Posterior vena cava (tissue), 2 donors: ENCODE measurements around the gene KCNH5. TPM values are rescaled to one million over a fixed set of nuclear protein-coding genes. Genes with fewer than 3 reads are reported as not detected.
A peak's percentile ranks its signal among the peaks of the same experiment; 100 is the strongest.

Experiments
- DNase-seq: peaks from one replicate; pipeline ENCODE4 v3.0.0-alpha.2; 2020; ENCODE audit warnings: low spot score
- intact Hi-C, 2 donors: fragments of 100-400 bp; cut with DNase I; formaldehyde crosslinking; loops; one replicate each; pipeline versions ENCODE4 v1.14.1 to v1.14.2; 2022 to 2023
- long read RNA-seq, 2 donors: library from polyadenylated mRNA; unstranded; transcript quantifications; one replicate each; pipeline ENCODE4 v2.0.0, GENCODE V29; 2020 to 2021
- total RNA-seq, 2 donors: library from RNA; stranded (reverse); fragmentation: NEBNext Ultra II Directional; extraction: Animal tissue kit (Norgen Biotek cat#: 25700); gene quantifications; one replicate each; pipeline ENCODE4 v1.2.1, GENCODE V29; 2021
- donor health status: DM: yes; HTN: yes; CAD: no.
- donor health status: DM: yes; HTN: yes; CAD: no.

The KCNH5 gene, protein sequence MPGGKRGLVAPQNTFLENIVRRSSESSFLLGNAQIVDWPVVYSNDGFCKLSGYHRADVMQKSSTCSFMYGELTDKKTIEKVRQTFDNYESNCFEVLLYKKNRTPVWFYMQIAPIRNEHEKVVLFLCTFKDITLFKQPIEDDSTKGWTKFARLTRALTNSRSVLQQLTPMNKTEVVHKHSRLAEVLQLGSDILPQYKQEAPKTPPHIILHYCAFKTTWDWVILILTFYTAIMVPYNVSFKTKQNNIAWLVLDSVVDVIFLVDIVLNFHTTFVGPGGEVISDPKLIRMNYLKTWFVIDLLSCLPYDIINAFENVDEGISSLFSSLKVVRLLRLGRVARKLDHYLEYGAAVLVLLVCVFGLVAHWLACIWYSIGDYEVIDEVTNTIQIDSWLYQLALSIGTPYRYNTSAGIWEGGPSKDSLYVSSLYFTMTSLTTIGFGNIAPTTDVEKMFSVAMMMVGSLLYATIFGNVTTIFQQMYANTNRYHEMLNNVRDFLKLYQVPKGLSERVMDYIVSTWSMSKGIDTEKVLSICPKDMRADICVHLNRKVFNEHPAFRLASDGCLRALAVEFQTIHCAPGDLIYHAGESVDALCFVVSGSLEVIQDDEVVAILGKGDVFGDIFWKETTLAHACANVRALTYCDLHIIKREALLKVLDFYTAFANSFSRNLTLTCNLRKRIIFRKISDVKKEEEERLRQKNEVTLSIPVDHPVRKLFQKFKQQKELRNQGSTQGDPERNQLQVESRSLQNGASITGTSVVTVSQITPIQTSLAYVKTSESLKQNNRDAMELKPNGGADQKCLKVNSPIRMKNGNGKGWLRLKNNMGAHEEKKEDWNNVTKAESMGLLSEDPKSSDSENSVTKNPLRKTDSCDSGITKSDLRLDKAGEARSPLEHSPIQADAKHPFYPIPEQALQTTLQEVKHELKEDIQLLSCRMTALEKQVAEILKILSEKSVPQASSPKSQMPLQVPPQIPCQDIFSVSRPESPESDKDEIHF
- total RNA-seq = not detected
- long read RNA-seq, donor 1 = 0 reads
- long read RNA-seq, donor 2 = 0 reads

DNA sequence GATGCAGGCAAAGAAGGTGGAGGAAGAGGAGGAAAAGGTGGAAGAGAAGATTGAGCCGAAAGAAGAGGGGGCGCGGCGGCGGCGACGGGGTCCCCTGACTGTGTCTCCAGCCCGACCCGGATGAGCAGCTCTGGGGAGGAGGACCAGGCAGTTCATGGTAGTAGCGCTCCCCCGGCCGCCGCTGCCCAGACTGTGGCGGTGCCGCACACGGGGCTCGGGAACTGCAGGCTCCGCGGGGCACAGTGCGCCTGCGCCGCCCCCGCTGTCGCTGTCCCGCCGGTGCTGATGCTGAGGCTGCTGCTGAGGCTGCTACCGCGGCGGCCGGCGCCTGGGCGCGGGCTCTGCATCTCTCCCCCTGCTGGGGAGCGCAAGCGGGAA is at the start of gene KCNH5:
TSS of gene KCNH5 (minus strand) at position 225 of the 378 bp plus-strand sequence. CDS start 272 bp downstream, outside the sequence.
- intact Hi-C loops = no loop called here
- DNase-seq = no peak

DNA sequence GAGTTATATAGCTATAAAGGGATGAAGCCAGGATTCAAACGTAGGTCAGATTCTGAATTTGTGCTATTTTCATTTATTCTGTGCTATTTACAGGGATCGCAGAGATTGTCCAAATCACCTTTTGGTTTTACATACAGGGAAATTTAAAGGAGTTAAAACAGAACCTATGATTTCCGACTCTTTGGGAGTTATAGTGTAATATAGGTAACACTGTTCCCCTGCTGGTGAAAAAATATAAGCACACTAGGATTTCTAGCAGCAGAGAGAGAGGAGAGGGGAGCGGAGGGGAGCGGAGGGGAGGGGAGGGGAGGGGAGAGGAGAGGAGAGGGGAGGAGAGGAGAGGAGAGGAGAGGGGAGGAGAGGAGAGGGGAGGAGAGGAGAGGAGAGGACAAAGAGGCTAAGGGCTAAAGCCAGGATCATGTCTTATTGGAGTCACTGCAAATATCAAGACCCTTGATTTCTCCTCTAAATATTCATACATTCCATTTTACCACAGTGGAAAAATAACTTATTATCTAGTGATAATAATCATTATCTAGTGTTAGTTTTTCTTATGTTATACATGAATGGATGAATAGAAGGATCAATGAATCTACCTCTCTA is 46.2 kb upstream of the KCNH5 start:
- DNase-seq = no peak
- intact Hi-C loops = no loop called here

DNA sequence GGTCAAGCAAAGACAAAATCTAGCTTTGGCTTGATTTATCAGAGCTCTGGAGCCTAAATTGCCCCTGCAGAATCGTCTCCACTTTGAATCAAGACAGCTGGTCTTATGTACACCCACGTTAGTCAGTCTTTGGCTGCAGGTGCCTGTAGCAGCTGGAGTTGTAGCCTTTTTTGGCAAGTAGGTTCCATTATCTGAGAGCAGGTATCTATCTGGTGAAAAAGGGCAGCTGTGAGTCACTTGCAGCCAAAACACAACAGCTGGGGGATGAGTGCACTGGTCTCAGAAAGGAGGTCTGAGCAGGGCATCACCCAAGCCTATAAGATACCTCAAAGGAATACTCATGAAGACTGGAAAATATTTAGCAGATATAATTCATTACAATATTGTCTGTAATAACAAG is 43.6 kb upstream of the KCNH5 start:
- intact Hi-C loops = no loop called here
- no peak for DNase-seq

DNA sequence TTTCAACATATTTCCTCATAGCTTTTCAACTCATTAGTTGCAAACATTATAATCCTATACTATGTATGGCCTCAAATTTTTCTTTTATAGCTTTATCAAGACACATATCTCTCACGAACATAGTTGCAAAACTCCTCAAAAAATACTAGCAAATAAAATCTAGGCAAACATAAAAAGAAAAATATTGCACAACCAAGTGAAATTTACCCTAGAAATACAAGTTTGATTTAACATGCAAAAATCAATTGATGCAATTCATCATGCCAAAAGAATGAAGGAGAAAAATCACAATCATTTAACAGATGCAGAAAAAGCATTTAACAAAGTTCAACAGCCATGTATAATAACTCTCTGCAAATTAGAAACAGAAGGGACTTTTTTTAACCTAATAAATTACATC is 33.3 kb upstream of the KCNH5 start:
- DNase-seq = no peak
- intact Hi-C loops = no loop called here

DNA sequence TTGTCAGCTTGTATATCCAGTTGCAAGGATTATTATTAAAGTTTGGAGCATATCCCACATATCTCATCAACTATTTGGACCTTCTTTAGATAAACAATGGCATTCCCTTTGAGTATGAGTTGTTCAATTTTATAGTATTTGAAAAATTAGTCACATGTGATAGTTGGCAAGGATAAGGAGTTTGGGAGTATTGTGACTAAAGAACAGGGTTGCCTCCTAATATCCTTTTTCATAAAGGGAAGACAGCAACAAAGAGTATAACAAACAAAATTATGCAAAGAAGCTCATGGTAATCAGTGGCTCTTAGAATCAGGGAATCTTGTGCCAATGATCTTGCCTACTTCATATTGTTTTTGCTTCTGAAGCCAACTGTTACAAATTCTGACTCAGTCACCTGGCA is 31.2 kb upstream of the KCNH5 start:
- DNase-seq = no peak
- intact Hi-C loops = no loop called here

DNA sequence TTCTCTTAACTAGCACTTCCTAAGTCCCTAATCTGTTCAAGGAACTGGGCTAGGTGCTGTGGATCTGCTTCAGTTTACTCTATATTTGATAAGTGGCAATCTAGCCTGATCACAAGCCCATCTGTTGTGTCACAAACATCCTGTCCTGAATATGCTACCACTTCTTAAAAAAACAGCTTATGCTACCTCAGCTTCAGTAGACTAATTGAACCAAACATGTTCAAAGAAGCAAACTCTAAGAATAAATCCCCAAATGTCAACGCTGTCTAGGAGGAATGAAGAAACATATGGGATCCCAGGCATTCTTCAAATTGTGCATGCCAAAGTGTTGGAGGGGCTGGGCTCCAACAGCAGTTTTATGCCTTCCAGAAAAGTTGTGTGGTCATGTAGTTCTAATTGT is 10.4 kb upstream of the KCNH5 start:
- intact Hi-C loops = no loop called here
- DNase-seq = no peak

DNA sequence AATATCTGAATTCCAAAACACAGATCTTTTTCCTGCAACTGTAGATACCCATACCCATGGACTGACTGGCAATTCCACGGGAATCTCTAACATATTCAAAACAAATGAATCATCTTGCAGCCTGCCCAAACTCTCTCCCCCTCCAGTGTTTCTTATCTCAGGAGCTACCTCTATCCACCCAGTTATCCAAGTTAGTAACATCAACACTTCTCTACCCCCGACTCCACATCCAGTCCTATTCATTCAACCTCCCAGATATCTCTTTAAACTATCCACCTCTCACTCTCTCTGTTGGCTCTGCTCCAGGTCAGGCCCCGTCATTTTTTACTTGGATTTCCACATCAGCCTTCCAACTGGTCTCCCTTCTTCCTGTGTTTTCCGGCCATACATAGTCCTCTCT is 6.7 kb upstream of the KCNH5 start:
- intact Hi-C loops = no loop called here
- no peak for DNase-seq

DNA sequence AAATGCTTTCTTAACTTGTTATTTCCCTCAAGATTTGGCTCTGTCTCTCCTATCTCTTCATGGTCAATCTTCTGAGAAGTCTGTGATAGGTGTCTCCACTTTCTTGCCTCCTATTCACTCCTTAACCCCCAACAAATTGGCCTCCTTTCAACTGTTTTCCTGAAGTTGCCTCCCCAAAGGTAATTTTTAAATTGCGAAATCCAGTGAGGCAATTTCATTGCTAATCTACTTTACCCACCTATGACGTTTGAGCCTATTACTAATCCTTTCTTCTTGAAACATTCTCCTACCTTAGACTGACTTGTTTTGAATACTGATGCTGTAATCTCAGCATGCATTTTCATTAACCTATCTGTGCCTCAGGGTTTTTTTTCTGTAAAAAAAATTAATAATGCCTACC is 6.0 kb upstream of the KCNH5 start:
- no peak for DNase-seq
- intact Hi-C loops = no loop called here

DNA sequence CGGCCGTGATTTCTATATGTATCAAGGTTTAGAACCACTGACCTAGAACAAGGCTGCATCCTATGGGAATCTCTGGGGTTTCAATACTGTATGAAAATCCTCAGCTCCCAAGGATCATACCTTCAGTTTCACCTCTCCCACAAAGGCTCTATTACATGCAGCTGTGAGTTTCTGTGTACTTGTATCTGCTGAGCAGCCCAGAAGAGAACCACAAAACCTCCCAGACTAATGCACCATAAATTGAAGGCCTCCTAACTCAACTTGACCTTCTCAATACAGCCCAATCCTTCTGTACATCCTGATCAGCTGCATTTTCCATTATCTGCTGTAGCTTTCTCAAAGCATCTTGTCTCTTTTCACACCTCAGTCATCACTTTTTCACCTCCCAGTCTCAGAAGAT is 5.4 kb upstream of the KCNH5 start:
- intact Hi-C loops = no loop called here

DNA sequence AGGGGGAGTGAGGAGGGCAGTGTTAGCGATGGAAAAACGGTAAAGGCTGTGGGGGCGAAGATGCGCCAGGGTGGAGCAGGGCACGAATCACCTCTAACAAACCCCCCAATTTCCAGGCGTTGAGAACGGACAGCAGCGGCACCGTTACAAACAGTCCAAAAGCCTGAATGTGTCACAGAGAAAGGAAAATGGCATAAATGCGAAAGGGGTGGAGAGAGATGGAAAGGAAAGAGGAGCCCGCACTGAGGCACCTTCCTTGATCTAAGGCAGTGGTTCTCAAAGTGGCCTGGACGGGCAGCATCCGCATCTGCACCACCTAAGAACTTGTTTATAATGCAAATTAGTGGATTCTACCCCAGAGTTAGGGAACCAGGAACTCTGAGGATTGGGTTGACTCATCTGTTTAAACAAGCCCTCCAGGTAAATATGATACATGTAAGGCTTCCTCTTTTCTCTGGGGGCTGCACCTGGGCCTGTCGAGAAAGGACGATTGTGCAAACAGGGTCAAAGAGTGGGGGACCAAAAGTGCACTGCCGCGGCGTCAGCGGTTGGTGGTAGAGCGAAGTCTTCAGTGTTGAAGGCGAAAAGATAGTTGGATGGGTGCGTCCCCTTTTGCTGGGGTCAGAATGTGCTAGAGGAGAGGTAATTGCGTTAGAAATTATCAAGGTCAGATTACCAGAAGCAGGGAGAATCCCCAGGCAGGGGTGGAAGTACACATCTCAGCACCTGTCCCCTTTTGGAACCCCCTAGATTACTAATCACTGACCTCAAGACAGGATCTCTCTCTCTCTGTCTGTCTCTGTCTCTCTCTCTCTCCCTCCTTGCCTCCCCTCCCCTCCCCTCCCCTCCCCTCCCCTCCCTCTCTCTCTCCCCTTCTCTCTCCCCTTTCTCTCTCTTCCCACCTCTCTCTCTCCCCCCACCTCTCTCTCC is 1.3 kb upstream of the KCNH5 start:
- intact Hi-C loops = no loop called here
- DNase-seq = no peak

More for the DNA sequence above, 5.4 kb upstream of the KCNH5 start:
- DNase-seq = no peak

DNA sequence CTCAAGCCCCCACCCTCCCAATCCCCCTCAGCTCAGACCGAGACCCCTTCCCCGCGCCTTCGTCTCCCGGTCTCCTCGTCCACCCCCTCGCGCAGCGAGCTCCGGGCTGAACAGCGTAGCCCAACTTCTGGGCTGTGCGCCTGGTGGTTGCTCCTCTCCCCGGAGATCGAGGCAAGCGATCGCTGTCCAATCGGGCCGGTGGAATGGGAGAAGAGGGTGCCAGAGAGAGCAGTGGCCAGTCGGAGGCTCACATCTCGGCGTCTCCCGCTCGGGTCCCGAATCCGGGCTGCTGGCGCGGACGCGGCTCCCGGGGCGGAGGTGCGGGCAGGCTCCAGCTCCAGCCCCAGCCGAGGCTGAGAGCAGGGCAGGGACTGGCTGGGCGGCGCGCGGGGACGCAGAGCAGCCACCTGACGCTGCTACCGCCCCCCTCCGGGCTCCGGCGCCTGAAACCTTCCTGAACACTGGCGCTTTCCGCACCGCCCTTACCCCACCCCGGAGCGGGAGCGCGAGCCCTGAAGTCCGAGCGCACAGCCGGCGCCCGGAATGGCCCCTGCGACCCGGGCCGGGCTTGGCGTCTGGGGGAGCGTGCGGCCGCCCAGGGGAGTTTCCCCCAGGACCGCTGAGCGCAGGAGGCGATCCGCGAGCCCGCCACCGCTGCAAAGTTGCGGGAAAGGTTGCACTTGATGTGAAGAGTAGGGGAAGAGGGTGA is 508 bp upstream of the KCNH5 start:
- peak; percentile 78 for DNase-seq
- intact Hi-C loops = no loop called here

DNA sequence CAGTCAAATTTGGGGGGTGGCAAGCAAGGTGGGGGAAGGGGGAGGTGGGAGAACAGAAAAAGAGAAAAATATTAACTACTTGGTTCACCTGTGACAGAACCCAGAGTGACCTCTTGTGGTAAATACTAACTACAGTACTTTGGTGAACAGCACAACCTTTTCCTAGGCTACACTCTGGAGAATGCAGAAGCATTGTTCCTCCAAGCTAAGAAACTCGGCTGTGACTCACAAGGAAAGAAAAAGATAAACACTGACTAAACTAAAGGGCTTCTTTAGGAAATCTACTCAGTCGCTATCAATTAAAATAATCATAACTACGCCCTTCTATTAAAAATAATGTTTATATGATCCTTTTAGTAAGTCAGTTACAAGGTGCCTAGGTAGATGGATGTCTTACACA is 5.4 kb downstream of the KCNH5 start:
- intact Hi-C loops = loop anchor here in 1 of 2 donors (5.0 kb wide), 1 partner anchor 42 kb away; no protein-coding TSS in a partner anchor

DNA sequence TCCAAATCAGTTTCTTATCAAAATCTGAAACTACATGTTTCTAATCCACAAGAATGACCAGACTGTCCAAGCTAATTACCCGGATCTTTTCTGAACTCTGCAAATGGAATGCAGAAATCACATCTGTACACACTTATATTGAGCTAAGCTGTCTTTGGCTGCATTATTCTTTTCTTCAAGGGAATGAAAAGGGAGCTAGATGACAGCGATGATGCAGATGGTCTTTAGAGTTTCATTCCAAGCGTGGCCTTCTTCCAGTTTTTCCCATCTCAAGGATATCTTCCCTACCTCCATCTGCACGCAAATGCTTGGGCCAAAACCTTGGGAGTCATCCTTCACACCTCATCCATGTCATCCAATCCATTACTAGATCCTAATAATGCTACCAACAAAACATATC is 12.6 kb downstream of the KCNH5 start:
- no peak for DNase-seq
- intact Hi-C loops = no loop called here

More for the DNA sequence above, 5.4 kb downstream of the KCNH5 start:
- DNase-seq = no peak

DNA sequence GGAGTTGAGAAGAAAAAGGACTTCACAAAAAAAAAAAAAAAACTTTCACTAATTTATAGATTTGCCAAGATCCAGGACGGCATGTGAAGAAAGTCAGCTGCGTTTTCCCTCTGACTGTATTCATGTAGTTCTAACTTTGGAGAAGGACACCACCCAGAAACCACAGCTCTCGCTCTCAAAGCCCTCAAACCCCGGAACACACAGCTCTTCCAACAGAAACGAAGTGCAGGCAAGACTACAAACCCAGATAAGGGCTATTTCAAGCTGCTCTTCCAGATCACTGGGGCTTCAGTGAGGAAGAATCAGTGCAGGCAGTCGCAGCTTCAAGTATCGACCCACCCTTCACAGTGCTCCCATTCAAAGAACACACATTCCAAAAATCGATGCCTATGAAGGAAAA is 13.2 kb downstream of the KCNH5 start:
- DNase-seq = no peak
- intact Hi-C loops = no loop called here

DNA sequence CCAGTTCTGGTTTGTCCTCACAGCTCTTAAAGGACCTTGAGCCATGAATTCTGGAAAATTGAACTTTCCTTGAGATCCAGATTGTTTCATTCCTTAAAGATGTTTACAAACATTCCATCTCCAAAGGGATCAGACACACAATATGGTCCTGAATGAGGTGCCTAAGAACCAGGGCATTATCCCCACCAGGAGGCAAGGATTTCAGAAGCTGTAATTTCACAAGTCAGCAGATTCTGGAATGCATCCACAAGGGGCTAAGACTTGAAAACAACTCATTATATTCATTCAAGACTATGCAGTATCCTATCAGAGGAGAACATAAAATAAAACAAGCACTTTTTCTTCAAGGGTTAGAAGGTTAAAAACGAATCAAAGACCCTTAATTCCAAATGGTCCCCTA is 15.1 kb downstream of the KCNH5 start:
- DNase-seq = no peak
- intact Hi-C loops = no loop called here

DNA sequence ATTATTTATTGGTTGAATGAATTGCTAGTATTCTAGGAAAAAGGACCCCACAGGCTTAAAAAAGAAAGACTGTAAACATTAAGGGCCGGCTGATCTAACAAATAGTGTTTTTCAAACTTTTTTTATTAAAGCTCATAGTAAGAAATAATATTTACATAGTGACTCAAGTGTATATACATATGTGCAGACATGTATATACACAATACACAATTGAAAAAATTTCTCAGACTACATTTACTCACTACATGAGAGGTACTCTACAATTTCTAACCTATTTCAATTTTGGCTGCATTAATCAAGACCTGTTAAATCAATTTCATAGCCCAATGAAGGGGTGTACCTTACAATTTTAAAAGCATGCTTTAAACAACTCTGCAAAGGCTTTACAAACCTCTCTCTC is 17.5 kb downstream of the KCNH5 start:
- DNase-seq = no peak
- intact Hi-C loops = no loop called here

DNA sequence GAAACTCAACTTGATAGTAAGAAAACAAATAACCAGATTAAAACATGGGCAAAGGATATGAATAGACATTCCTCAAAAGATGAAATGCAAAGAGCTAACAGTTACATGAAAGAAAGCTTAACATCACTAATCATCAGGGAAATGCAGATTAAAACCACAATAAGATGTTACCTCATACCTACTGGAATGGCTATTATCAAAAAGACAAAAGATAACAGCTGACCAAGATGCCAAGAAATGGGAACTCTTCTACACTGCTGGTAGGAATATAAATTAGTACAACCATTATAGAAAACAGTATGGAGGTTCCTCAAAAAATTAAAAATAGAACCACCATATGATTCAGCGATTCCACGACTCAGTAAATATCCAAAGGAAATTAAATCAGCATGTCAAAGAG is 18.8 kb downstream of the KCNH5 start:
- no peak for DNase-seq
- intact Hi-C loops = no loop called here

DNA sequence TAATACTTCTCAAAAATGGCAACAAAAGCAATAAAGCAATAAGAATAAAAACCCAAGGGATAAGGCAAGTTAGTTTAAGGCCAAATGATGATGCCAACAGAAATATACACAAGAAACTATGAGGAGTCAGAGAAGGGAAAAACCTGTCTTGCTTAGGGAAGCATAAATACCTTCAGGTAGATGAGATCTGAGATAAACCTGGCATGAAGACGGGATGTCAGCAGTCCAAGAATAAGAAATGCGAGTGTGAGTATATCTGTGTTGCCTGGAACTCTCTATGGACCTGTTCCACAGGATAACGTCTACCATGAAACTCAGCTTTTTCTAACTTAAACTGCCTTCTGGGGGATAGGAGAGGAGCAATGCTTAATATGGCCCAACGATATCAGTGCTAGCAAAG is 30.6 kb downstream of the KCNH5 start:
- intact Hi-C loops = no loop called here
- DNase-seq = no peak
